Hematopoietic multipotent progenitor cell treated with erythropoietin and hydrocortisone succinate and interleukin-3 and kit ligand, for 17 days (in vitro differentiated cells): ENCODE results near the gene SEMA7A.

ENCODE experiments used
- DNase-seq: peaks from one replicate; pipeline ENCODE4 v3.0.0-alpha.2; 2015; ENCODE audit warnings: low spot score

SEMA7A gene

GRCh38 chr15:74430510-74430951 is 3.2 kb downstream of the SEMA7A start:
- DNase-seq: no peak

- DNase-seq: no peak
Measured at GRCh38 chr15:74429781-74430400, 3.9 kb downstream of the SEMA7A start.

GRCh38 chr15:74428970-74429780 is 4.6 kb downstream of the SEMA7A start:
- DNase-seq: no peak

- DNase-seq: no peak
Measured at GRCh38 chr15:74428442-74428787, 5.3 kb downstream of the SEMA7A start.

- no peak for DNase-seq
Measured at GRCh38 chr15:74427607-74428441, 5.9 kb downstream of the SEMA7A start.

GRCh38 chr15:74426404-74427281 is 7.1 kb downstream of the SEMA7A start:
- DNase-seq: no peak

GRCh38 chr15:74425630-74426029 is 8.1 kb downstream of the SEMA7A start:
- peak; percentile 32 for DNase-seq

- DNase-seq: peak; percentile 38
Measured at GRCh38 chr15:74424901-74425528, 8.7 kb downstream of the SEMA7A start.

- peak; percentile 74 for DNase-seq
Measured at GRCh38 chr15:74423431-74424257, 10.1 kb downstream of the SEMA7A start.

GRCh38 chr15:74422652-74423430 is 10.9 kb downstream of the SEMA7A start:
- DNase-seq: peak; percentile 43

GRCh38 chr15:74422265-74422651 is 11.5 kb downstream of the SEMA7A start:
- peak; percentile 37 for DNase-seq

- DNase-seq: no peak
Measured at GRCh38 chr15:74421302-74422245, 12.2 kb downstream of the SEMA7A start.

GRCh38 chr15:74420193-74420905 is 13.4 kb downstream of the SEMA7A start:
- DNase-seq: peak; percentile 92

- DNase-seq: no peak
Measured at GRCh38 chr15:74419432-74419831, 14.3 kb downstream of the SEMA7A start.

GRCh38 chr15:74418575-74419338 is 15.0 kb downstream of the SEMA7A start:
- no peak for DNase-seq

- DNase-seq: no peak
Measured at GRCh38 chr15:74417670-74418069, 16.1 kb downstream of the SEMA7A start.

- DNase-seq: no peak
Measured at GRCh38 chr15:74417225-74417624, 16.5 kb downstream of the SEMA7A start.
